Right renal cortex interstitium (tissue), 3 donors: Measurements from ENCODE around the gene INKA2. TPM values are rescaled to one million over a fixed set of nuclear protein-coding genes. Genes with fewer than 3 reads are reported as not detected.

ENCODE experiments used
- DNase-seq, 3 donors: peaks; one replicate each; pipeline ENCODE4 v3.0.0-alpha.2; 2013; ENCODE audit warnings: low read depth in 3 of 3, low spot score in 2 of 3
- polyA plus RNA-seq, 3 donors: library from polyadenylated mRNA; unstranded; fragments of 120-200 nt; gene quantifications; one replicate each; pipeline ENCODE4 v1.2.1, GENCODE V29; 2013; ENCODE audit not compliant: insufficient read length in 3 of 3

Gene INKA2
- polyA plus RNA-seq, 3 donors, result 1.3 to 3.8 (median 2.4) TPM

DNA sequence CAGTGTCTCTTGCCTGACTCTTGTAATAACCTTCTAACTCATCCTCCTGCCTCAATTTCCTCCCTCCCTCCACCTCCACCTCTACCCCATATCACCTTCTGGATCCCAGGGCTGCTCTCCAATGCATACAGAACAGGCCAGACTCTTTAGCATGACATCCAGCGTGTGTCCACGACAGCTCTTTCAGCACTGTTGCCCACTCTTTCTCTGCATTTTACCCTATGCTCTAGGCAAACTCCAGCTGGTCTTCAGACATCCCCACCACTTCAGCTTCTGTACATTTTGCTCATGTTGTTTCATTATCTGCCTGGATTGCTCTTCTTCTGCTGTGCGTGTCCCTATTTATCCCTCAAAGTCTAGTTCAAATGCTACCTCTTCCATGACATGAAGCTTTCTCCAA is 4.8 kb downstream of the INKA2 start:
- no peak for DNase-seq

DNA sequence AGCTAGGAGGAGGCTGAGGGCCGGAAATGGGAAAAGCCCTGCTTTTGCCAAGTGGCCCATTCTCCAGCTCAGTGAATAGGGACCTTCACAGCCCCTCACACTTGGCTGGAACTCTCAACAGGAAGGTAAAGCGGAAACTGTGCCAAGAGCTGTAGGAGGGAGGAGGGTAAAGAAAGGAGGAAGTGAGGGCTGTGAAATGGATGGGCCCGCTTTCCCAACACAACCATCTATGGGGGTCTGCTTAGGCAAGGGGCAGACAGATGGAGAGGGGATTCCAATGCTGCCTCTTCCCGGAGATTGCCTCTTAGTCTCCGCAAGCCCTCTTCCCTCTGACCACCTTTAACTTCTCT is 5.2 kb downstream of the INKA2 start:
- no peak for DNase-seq

GRCh38 chr1:111733183-111733991 is 5.8 kb downstream of the INKA2 start:
- DNase-seq, result no peak

GRCh38 chr1:111732718-111733117 is 6.5 kb downstream of the INKA2 start:
- DNase-seq, result no peak

DNA sequence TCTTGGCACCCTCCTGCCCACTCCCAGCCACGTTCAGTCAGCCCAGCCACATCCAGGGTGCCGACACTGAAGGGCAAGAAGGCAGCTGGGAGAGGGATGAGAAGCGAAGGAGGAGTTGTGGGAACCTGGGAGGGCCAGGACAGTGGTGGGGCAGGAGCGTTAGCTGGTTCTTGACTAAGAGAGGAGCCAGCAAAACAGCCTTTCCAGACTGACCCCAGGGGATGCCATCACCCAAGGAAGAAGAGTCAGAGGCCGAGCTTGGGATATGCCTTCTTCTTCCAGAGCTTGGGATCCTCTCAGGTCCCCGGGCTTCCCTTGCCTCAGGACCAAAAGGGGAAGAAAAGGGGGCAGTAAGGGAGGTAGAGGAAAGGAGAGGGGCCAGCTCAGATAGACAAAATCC is 7.2 kb downstream of the INKA2 start:
- no peak for DNase-seq

DNA sequence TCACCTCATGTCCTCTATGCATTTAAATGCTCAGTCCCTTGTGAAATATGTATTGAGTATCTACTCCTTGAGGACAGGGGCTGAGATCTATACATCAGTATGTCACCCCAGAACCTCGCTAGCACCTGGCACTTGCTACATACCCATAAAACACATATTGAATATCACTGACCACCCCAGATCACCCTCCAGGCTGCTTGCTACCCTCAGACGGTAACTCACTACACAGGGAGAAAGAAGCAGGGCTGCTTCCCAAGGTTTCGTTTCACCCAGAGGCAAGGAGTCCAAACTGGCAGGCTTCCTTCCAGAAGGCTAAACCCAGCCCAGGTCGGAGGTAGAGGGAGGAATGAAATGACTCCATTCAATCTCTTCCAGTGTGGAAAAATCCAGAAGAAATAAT is 8.5 kb downstream of the INKA2 start:
- no peak for DNase-seq

- DNase-seq, result no peak
Observed at GRCh38 chr1:111729946-111730681, 9.1 kb downstream of the INKA2 start.

DNA sequence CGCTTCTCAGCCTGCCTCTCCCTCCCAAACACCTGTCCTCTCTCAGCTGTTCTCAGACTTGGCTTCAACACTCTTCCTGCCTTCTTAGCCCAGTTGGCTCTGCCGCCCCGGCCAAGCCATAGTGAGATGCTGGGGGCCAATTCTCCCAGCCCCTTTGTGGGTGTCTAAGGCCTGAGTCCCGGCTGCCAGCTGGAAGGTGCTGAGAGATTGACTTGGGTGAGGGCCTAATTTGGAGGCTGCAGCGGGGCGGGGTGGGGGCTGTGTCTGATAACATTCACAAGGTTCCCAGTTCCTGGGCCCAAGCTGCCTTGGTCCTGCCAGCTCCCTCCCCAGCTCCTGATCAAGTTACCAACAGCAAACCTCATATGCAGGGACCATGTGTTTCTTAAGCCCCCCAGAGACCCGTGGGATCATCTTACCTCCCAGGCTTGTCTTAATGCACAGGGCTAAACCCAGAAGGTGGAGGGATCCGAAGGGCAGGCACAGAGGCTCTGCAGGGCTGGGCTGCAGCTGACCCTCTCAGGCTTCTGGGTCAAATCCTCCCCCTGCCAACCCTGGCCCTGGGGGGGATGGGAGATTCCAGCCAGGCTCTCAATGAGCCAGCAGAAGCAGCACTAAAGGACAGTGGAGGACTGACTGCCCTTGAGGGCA is 9.8 kb downstream of the INKA2 start:
- DNase-seq, result no peak

DNA sequence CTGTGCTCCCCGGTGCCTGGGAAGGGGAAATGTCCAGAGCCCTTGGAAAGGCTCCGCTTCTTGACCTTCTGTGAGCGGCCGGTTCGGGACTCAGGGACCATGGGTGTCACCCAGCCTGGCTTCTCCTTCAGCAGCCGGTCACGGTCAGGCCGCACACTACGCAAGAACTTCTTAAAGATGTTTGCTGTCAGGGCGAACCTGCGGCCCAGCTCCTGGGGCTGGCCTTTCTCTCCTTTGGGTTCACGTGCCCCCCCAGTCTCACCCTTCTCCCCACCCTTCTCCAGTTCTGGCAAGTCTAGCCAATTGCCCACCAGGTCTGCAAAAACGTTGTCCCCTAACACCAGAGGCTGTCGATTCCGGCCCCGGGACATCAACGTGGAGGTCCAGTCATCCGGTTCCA is 12.1 kb downstream of the INKA2 start:
- no peak for DNase-seq

GRCh38 chr1:111725192-111725591 is 14.0 kb downstream of the INKA2 start:
- no peak for DNase-seq

DNA sequence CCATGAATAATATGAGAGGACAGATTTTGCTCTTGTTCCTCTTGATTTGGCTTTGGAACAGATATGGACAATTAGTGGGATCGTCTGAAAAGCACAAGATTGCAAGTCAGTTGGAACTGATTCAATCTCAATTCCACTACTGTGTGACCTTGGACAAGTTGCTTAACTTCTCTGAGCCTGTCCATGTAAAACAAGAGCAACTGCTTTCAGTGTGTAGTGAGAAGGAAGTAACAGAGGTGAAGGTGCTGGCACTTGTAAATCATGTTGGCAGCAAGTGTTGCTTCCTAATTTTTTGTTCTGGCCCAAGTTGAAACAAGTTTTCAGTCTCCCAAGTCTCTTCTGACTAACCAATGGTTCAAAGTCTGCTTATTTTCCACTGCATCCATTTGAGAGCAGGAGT is 15.3 kb downstream of the INKA2 start:
- DNase-seq, result no peak

GRCh38 chr1:111723091-111723806 is 15.9 kb downstream of the INKA2 start:
- DNase-seq, result no peak

GRCh38 chr1:111720977-111721786 is 18.0 kb downstream of the INKA2 start:
- DNase-seq, result no peak

DNA sequence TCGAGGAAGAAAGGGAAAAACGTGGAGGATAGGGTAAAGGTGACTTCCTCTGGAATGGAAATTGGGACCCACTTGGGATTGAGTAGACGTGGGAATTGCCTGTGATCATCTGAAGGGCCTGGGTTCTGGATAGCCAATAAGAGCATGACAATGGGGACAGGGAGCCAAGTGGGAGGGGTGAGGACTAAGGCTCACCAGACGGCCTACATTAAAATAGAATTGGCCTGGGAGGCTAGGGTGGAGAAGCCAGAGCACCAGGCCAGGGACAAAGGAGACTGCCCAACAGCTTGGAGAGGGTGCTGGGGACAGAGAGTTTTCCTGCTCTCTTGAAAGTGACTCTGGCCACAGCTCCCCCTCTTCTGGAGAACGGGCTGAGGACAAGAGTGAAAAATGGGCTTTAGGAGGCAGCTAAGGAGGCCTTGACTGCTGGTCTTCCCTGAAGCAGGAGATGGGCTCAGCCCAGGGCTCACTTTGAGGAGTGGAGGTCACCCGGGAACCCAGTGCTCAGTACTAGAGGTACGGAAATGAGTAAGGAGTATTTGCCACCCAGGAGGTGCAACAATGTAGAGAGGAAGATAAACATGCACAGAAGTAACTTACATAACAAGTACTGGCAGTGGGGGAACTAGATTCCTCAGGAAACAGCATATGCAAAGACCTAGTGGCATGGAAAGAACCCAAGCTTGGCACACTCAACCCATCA is 18.8 kb downstream of the INKA2 start:
- DNase-seq, result no peak

GRCh38 chr1:111719674-111720132 is 19.5 kb downstream of the INKA2 start:
- DNase-seq, result no peak

DNA sequence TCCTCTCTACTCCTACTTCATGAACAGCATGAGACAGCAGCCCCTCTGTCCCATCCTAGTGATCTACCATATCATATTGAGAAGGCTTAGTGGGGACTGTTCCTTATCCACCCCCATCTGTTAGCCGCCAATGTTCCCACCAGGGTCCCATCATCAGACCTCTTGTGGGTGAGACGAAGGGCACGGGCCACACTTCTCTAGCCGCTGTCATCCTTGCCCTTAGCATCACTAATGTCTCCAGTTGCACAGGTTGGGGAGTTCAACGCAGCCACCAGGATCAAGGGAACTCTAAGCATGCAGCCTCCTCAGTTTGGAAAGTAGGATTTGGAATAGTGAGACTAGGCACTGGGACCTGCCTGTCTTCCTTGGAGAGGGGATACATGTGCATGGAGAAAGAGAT is 20.1 kb downstream of the INKA2 start:
- no peak for DNase-seq

GRCh38 chr1:111717450-111717849 is 21.7 kb downstream of the INKA2 start:
- DNase-seq, result no peak

- DNase-seq, result no peak
Observed at GRCh38 chr1:111716333-111716732, 22.9 kb downstream of the INKA2 start.

GRCh38 chr1:111709986-111710385 is 29.2 kb downstream of the INKA2 start:
- DNase-seq, result no peak

DNA sequence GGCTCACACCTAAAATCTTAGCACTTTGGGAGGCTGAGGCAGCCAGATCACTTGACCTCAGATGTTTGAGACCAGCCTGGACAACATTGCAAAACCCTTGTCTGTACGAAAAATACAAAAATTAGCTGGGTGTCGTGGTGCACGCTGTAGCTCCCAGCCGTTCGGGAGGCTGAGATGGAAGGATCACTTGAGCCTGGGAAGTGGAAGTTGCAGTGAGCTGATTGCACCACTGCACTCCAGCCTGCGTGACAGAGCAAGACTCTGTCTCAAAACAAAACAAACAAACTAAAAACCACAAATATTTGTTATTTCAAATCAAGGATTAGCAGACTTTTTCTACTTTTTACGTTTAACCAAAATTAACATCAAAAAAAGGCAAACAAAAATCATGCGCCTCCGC is 31.3 kb downstream of the INKA2 start:
- no peak for DNase-seq
